ENCODE results near the gene MYO1B. TPM values are rescaled to one million over a fixed set of nuclear protein-coding genes. Genes with fewer than 3 reads are reported as not detected.

MYO1B gene
- total RNA-seq, 1 donor from 2014 or later: 81.0 TPM

DNA sequence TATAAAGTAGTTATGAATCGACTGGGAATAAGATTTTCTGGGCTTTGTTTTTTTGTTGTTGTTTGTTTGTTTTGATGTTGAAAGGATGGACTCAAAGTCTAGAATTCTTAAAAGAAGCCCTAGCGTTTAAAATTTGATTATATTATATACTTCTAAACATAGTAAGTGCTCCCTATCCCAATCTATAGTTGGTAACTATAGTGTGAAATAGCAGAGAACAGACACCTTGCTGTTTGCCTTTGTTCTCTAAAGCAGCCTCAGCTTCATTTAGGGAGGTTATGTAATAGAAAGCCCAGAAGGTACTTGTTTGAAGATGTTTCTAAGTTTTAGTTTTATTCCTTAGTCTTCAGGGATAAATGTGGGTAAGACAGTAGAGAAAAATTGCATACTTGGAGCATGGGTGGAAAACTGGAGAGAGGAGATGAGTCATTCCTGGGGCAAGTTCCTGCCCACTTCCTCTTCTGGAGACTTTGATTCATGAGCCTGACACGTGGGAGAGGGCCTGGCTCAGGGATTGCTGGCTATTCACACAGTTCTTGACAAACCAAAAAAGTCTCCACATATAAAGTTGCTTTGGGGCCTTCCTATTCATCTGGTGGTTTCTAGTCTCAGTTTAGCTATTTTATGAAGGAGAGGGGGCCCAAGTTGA, 131.9 kb downstream of the MYO1B start:
- H3K9me3 Mint-ChIP-seq (ENCODE audit: unreplicated experiment): no peaks in the 10 kb centered on the region
- TF ChIP-seq CTCF (IDR thresholded peaks at IDR 0.05; ENCODE audit: unreplicated experiment): no peak
- no peaks in the 10 kb centered on the region for H3K27me3 Mint-ChIP-seq (ENCODE audit: unreplicated experiment)
- peaks cover 26% of the 10 kb centered on the region for H3K4me1 Mint-ChIP-seq (ENCODE audit: unreplicated experiment)
- H3K4me3 Mint-ChIP-seq (ENCODE audit: unreplicated experiment): no peak overlapping the region
- peak overlapping the region; percentile 91 for H3K27ac Mint-ChIP-seq (ENCODE audit: unreplicated experiment)
- peak; percentile 25 for DNase-seq (ENCODE audit: low spot score)
- peaks cover 13% of the 10 kb centered on the region for H3K36me3 Mint-ChIP-seq (ENCODE audit: low read depth, unreplicated experiment)

DNA sequence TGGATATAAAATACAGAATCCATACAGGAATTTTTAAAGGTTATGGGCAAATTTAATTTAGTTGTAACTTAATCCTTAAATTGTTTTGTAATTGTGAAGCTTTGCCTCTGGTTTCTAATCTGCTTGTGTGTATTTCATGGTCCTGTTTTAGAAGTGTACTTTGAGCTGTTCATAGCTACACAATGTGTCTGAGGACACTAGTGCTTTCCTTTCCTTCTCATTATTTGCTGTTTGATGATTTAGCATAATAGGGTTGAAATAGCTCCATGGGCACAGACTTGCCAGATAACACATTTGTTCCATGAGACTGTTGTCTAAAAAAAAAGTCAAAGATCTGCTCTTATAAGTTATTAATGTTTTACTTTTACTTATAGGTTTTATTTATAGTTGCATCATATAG, 134.2 kb downstream of the MYO1B start:
- DNase-seq (ENCODE audit: low spot score): no peak
- no peak overlapping the region for H3K4me3 Mint-ChIP-seq (ENCODE audit: unreplicated experiment)
- H3K27me3 Mint-ChIP-seq (ENCODE audit: unreplicated experiment): no peaks in the 10 kb centered on the region
- peaks cover 26% of the 10 kb centered on the region for H3K4me1 Mint-ChIP-seq (ENCODE audit: unreplicated experiment)
- TF ChIP-seq CTCF (IDR thresholded peaks at IDR 0.05; ENCODE audit: unreplicated experiment): no peak
- H3K9me3 Mint-ChIP-seq (ENCODE audit: unreplicated experiment): no peaks in the 10 kb centered on the region
- H3K27ac Mint-ChIP-seq (ENCODE audit: unreplicated experiment): no peak overlapping the region
- peaks cover 10% of the 10 kb centered on the region for H3K36me3 Mint-ChIP-seq (ENCODE audit: low read depth, unreplicated experiment)

- H3K4me3 Mint-ChIP-seq (ENCODE audit: unreplicated experiment): no peak overlapping the region
- H3K9me3 Mint-ChIP-seq (ENCODE audit: unreplicated experiment): no peaks in the 10 kb centered on the region
- H3K4me1 Mint-ChIP-seq (ENCODE audit: unreplicated experiment): peaks cover 24% of the 10 kb centered on the region
- no peak for TF ChIP-seq CTCF (IDR thresholded peaks at IDR 0.05; ENCODE audit: unreplicated experiment)
- H3K27ac Mint-ChIP-seq (ENCODE audit: unreplicated experiment): no peak overlapping the region
- no peak for DNase-seq (ENCODE audit: low spot score)
- no peaks in the 10 kb centered on the region for H3K27me3 Mint-ChIP-seq (ENCODE audit: unreplicated experiment)
- H3K36me3 Mint-ChIP-seq (ENCODE audit: low read depth, unreplicated experiment): peaks cover 17% of the 10 kb centered on the region
Observed at GRCh38 chr2:191382801-191383200, 137.6 kb downstream of the MYO1B start.

DNA sequence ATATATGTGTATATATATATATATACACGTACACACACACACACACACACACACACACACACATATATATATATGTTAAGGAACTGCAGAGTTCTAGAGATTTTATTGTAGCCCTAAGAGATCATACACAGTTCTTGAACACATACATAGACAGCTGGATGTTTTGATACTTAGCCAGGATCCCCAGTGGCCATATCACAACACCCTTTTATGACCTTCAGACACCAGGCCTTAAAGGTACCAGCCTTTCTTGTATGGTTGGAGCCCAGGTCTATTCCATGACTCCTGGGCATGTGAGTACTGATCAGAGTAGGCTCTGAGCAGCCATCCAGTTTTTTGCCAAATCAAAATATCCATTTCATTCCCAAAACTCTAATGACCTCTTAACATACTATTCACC, 138.3 kb downstream of the MYO1B start:
- DNase-seq (ENCODE audit: low spot score): no peak
- Mint-ChIP-seq H3K27me3 (ENCODE audit: unreplicated experiment) (no peaks in the 10 kb centered on the region), H3K36me3 (ENCODE audit: low read depth, unreplicated experiment) (peaks cover 10% of the 10 kb centered on the region), H3K4me1 (ENCODE audit: unreplicated experiment) (peaks cover 17% of the 10 kb centered on the region), H3K27ac (ENCODE audit: unreplicated experiment) (no peak overlapping the region), H3K4me3 (ENCODE audit: unreplicated experiment) (no peak overlapping the region), H3K9me3 (ENCODE audit: unreplicated experiment) (no peaks in the 10 kb centered on the region)
- no peak for TF ChIP-seq CTCF (IDR thresholded peaks at IDR 0.05; ENCODE audit: unreplicated experiment)

- Mint-ChIP-seq H3K36me3 (ENCODE audit: low read depth, unreplicated experiment) (peaks cover 10% of the 10 kb centered on the region), H3K27me3 (ENCODE audit: unreplicated experiment) (no peaks in the 10 kb centered on the region), H3K27ac (ENCODE audit: unreplicated experiment) (peak overlapping the region; percentile 74), H3K9me3 (ENCODE audit: unreplicated experiment) (no peaks in the 10 kb centered on the region), H3K4me3 (ENCODE audit: unreplicated experiment) (peak overlapping the region; percentile 14), H3K4me1 (ENCODE audit: unreplicated experiment) (peaks cover 15% of the 10 kb centered on the region)
- TF ChIP-seq CTCF (IDR thresholded peaks at IDR 0.05; ENCODE audit: unreplicated experiment): no peak
- DNase-seq (ENCODE audit: low spot score): no peak
Observed at GRCh38 chr2:191384829-191385228, 139.6 kb downstream of the MYO1B start.
